HepG2 (cell line): ENCODE data around the gene CFAP99. TPM values are rescaled to one million over a fixed set of nuclear protein-coding genes. Genes with fewer than 3 reads are reported as not detected.

ENCODE experiments used
- KAT7 ChIP-seq: IDR thresholded peaks from 2 replicates; pipeline ENCODE4 v1.6.1; 2018; ENCODE audit warnings: borderline replicate concordance, missing compliant biosample characterization
- MED13 ChIP-seq: sonication (generic); formaldehyde crosslinking; IDR thresholded peaks from 2 replicates; pipeline ENCODE4 v1.5.0; 2020; ENCODE audit warnings: missing genetic modification reagents
- MZF1 ChIP-seq: sonication (generic); formaldehyde crosslinking; IDR thresholded peaks from 2 replicates; pipeline ENCODE4 v1.8.1; 2023; ENCODE audit warnings: mild to moderate bottlenecking, missing genetic modification reagents, borderline replicate concordance
- NAIF1 ChIP-seq: sonication (generic); formaldehyde crosslinking; IDR thresholded peaks from 2 replicates; pipeline ENCODE4 v1.5.0; 2020; ENCODE audit warnings: mild to moderate bottlenecking, missing genetic modification reagents, borderline replicate concordance
- SRF ChIP-seq: IDR thresholded peaks from 2 replicates; pipeline ENCODE4 v1.6.1; 2011; ENCODE audit warnings: mild to moderate bottlenecking, low read depth, low read length, moderate library complexity
- THAP11 ChIP-seq: IDR thresholded peaks from 2 replicates; pipeline ENCODE4 v1.6.1; 2016; ENCODE audit warnings: missing biosample characterization, missing genetic modification reagents
- ZNF275 ChIP-seq: sonication (generic); formaldehyde crosslinking; IDR thresholded peaks from 2 replicates; pipeline ENCODE4 v1.8.0; 2022; ENCODE audit warnings: missing genetic modification reagents, mild to moderate bottlenecking, inconsistent platforms, borderline replicate concordance
- ZNF3 ChIP-seq: IDR thresholded peaks from 2 replicates; pipeline ENCODE4 v1.7.0; 2017; ENCODE audit warnings: inconsistent platforms
- ZNF383 ChIP-seq: sonication (generic); formaldehyde crosslinking; IDR thresholded peaks from 2 replicates; pipeline ENCODE4 v1.4.0; 2020; ENCODE audit warnings: missing genetic modification reagents, mild to moderate bottlenecking, borderline replicate concordance
- ZNF468 ChIP-seq: sonication (generic); formaldehyde crosslinking; IDR thresholded peaks from 2 replicates; pipeline ENCODE4 v1.8.0; 2022; ENCODE audit warnings: mild to moderate bottlenecking, moderate library complexity, missing genetic modification reagents
- ZNF552 ChIP-seq: sonication (generic); formaldehyde crosslinking; IDR thresholded peaks from 2 replicates; pipeline ENCODE4 v1.9.0; 2022; ENCODE audit warnings: missing genetic modification reagents, mild to moderate bottlenecking, borderline replicate concordance
- ZNF556 ChIP-seq: sonication (generic); formaldehyde crosslinking; IDR thresholded peaks from 2 replicates; pipeline ENCODE4 v1.4.0; 2020; ENCODE audit warnings: mild to moderate bottlenecking, missing genetic modification reagents, borderline replicate concordance
- ZNF891 ChIP-seq: sonication (generic); formaldehyde crosslinking; IDR thresholded peaks from 2 replicates; pipeline ENCODE4 v1.5.0; 2020; ENCODE audit warnings: mild to moderate bottlenecking, missing genetic modification reagents
- polyA plus RNA-seq, 8 experiments: library from polyadenylated mRNA; depleted of rRNA in 3 of 8; stranded (reverse) in 7 of 8; unstranded in 1 of 8; fragments of >200 nt; fragmentation: Illumina TruSeq in 4 of 8; extraction: Trizol in 4 of 8; gene quantifications; 2 replicates each; pipeline versions ENCODE4 v1.2.1 to v1.2.3, GENCODE V29; 2011 to 2016; ENCODE audit warnings: low read depth in 4 of 8, missing spikeins in 1 of 8, mixed read lengths in 1 of 8; ENCODE audit not compliant: insufficient read depth in 1 of 8
- total RNA-seq, 5 experiments: library from RNA; depleted of rRNA; stranded (reverse); fragments of >200 nt; fragmentation: Illumina TruSeq; extraction: Trizol; gene quantifications; 2 replicates each; pipeline ENCODE4 v1.2.3, GENCODE V29; 2016; ENCODE audit warnings: low read depth in 1 of 5
- TF ChIP-seq, protein P1 (sequence below): sonication (generic); formaldehyde crosslinking; IDR thresholded peaks from 2 replicates; pipeline ENCODE4 v1.5.1; 2020; ENCODE audit warnings: mild to moderate bottlenecking, moderate library complexity, missing genetic modification reagents
- TF ChIP-seq, protein P2 (sequence below): sonication (generic); formaldehyde crosslinking; IDR thresholded peaks from 2 replicates; pipeline ENCODE4 v1.5.1; 2020; ENCODE audit warnings: mild to moderate bottlenecking, missing genetic modification reagents, borderline replicate concordance
- TF ChIP-seq, protein P3 (sequence below): sonication (generic); formaldehyde crosslinking; IDR thresholded peaks from 2 replicates; pipeline ENCODE4 v1.5.0; 2020; ENCODE audit warnings: mild to moderate bottlenecking, missing genetic modification reagents, moderate library complexity
- TF ChIP-seq, protein P4 (sequence below): sonication (generic); formaldehyde crosslinking; IDR thresholded peaks from 2 replicates; pipeline ENCODE4 v1.8.0; 2022; ENCODE audit warnings: low read depth, missing genetic modification reagents

CFAP99 gene
- total and polyA plus RNA-seq, 2 of the 13 experiments (the other 11 are each of a cell fraction or from before 2014, with no cell fraction given), result not detected

GRCh38 chr4:2412885-2413716 lies 5.7 kb upstream of the CFAP99 start (continued):
- TF ChIP-seq, protein P1, sequence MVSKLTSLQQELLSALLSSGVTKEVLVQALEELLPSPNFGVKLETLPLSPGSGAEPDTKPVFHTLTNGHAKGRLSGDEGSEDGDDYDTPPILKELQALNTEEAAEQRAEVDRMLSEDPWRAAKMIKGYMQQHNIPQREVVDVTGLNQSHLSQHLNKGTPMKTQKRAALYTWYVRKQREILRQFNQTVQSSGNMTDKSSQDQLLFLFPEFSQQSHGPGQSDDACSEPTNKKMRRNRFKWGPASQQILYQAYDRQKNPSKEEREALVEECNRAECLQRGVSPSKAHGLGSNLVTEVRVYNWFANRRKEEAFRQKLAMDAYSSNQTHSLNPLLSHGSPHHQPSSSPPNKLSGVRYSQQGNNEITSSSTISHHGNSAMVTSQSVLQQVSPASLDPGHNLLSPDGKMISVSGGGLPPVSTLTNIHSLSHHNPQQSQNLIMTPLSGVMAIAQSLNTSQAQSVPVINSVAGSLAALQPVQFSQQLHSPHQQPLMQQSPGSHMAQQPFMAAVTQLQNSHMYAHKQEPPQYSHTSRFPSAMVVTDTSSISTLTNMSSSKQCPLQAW (CRISPR knock-in tag), result no peak
- TF ChIP-seq ZNF275 (CRISPR knock-in tag) (no peak), THAP11 (CRISPR knock-in tag) (peak; percentile 37; the same call in 1 of the 2 replicates), MED13 (no peak), ZNF383 (no peak), SRF (no peak), KAT7 (no peak), ZNF891 (CRISPR knock-in tag) (no peak), MZF1 (CRISPR knock-in tag) (no peak), ZNF468 (CRISPR knock-in tag) (no peak), ZNF556 (CRISPR knock-in tag) (no peak), NAIF1 (CRISPR knock-in tag) (no peak), ZNF3 (no peak), ZNF552 (no peak)
- TF ChIP-seq, protein P2, sequence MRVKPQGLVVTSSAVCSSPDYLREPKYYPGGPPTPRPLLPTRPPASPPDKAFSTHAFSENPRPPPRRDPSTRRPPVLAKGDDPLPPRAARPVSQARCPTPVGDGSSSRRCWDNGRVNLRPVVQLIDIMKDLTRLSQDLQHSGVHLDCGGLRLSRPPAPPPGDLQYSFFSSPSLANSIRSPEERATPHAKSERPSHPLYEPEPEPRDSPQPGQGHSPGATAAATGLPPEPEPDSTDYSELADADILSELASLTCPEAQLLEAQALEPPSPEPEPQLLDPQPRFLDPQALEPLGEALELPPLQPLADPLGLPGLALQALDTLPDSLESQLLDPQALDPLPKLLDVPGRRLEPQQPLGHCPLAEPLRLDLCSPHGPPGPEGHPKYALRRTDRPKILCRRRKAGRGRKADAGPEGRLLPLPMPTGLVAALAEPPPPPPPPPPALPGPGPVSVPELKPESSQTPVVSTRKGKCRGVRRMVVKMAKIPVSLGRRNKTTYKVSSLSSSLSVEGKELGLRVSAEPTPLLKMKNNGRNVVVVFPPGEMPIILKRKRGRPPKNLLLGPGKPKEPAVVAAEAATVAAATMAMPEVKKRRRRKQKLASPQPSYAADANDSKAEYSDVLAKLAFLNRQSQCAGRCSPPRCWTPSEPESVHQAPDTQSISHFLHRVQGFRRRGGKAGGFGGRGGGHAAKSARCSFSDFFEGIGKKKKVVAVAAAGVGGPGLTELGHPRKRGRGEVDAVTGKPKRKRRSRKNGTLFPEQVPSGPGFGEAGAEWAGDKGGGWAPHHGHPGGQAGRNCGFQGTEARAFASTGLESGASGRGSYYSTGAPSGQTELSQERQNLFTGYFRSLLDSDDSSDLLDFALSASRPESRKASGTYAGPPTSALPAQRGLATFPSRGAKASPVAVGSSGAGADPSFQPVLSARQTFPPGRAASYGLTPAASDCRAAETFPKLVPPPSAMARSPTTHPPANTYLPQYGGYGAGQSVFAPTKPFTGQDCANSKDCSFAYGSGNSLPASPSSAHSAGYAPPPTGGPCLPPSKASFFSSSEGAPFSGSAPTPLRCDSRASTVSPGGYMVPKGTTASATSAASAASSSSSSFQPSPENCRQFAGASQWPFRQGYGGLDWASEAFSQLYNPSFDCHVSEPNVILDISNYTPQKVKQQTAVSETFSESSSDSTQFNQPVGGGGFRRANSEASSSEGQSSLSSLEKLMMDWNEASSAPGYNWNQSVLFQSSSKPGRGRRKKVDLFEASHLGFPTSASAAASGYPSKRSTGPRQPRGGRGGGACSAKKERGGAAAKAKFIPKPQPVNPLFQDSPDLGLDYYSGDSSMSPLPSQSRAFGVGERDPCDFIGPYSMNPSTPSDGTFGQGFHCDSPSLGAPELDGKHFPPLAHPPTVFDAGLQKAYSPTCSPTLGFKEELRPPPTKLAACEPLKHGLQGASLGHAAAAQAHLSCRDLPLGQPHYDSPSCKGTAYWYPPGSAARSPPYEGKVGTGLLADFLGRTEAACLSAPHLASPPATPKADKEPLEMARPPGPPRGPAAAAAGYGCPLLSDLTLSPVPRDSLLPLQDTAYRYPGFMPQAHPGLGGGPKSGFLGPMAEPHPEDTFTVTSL (CRISPR knock-in tag), result no peak
- TF ChIP-seq, protein P3, sequence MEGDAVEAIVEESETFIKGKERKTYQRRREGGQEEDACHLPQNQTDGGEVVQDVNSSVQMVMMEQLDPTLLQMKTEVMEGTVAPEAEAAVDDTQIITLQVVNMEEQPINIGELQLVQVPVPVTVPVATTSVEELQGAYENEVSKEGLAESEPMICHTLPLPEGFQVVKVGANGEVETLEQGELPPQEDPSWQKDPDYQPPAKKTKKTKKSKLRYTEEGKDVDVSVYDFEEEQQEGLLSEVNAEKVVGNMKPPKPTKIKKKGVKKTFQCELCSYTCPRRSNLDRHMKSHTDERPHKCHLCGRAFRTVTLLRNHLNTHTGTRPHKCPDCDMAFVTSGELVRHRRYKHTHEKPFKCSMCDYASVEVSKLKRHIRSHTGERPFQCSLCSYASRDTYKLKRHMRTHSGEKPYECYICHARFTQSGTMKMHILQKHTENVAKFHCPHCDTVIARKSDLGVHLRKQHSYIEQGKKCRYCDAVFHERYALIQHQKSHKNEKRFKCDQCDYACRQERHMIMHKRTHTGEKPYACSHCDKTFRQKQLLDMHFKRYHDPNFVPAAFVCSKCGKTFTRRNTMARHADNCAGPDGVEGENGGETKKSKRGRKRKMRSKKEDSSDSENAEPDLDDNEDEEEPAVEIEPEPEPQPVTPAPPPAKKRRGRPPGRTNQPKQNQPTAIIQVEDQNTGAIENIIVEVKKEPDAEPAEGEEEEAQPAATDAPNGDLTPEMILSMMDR (CRISPR knock-in tag), result peak; percentile 74
- TF ChIP-seq, protein P4, sequence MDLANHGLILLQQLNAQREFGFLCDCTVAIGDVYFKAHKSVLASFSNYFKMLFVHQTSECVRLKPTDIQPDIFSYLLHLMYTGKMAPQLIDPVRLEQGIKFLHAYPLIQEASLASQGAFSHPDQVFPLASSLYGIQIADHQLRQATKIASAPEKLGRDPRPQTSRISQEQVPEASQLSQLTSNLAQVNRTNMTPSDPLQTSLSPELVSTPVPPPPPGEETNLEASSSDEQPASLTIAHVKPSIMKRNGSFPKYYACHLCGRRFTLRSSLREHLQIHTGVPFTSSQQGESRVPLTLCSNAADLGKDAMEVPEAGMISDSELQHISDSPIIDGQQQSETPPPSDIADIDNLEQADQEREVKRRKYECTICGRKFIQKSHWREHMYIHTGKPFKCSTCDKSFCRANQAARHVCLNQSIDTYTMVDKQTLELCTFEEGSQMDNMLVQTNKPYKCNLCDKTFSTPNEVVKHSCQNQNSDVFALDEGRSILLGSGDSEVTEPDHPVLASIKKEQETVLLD (CRISPR knock-in tag), result no peak
